Neuron (in vitro differentiated cells): ENCODE data around the gene PTPRN.

Experiments
- H2AFZ ChIP-seq: one replicate; pipeline ENCODE4 v1.6.1; 2013; ENCODE audit warnings: low read depth, mild to moderate bottlenecking, inconsistent platforms, low read length, moderate library complexity
- H3K27me3 ChIP-seq: one replicate; pipeline ENCODE4 v1.6.1; 2013; ENCODE audit warnings: low read length; ENCODE audit not compliant: insufficient read depth
- H3K36me3 ChIP-seq: one replicate; pipeline ENCODE4 v1.6.1; 2013; ENCODE audit warnings: low read length; ENCODE audit not compliant: insufficient read depth
- H3K4me1 ChIP-seq: one replicate; pipeline ENCODE4 v1.6.1; 2013; ENCODE audit warnings: low read length; ENCODE audit not compliant: insufficient read depth
- H3K4me3 ChIP-seq: 2 replicates; pipeline ENCODE4 v1.5.1; 2013; ENCODE audit warnings: mild to moderate bottlenecking, low read length, moderate library complexity
- H3K9me3 ChIP-seq: one replicate; pipeline ENCODE4 v1.6.1; 2013; ENCODE audit warnings: low read length

PTPRN gene

DNA sequence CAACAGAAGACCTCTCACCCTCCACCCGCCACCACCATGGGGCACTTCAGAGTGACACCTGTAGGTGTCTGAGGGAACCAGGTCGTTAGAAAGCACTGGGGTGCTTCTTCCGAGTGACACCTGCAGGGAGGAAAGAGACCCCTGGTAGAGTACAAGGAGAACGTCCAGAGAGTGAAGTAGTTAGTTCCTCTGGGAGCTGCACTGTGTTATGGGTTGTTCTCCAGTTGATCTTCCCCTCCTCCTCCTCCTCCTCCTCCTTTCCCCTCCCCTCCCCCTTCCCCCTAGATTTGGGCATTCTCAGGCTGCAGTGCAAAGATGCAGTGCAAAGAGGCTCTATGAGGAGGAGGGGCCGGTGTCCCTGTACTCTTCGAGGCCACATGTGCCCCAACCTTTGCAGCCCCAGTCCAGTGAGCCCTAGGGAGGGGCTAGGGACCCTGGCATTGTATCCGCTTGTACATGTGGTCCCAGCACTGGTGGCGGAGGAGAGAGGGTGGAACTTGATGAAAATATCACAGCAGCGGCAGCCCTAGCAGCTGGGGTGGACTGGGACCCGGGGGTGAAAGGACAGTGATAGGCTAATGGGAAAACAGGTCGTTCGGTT is 29.2 kb downstream of the PTPRN start:
- Histone ChIP-seq H3K27me3 (no peaks in the 10 kb centered on the region), H3K9me3 (no peaks in the 10 kb centered on the region), H2AFZ (no peak overlapping the region), H3K4me3 (peak overlapping the region; percentile 57), H3K36me3 (peaks cover 17% of the 10 kb centered on the region), H3K4me1 (peaks cover 24% of the 10 kb centered on the region)

DNA sequence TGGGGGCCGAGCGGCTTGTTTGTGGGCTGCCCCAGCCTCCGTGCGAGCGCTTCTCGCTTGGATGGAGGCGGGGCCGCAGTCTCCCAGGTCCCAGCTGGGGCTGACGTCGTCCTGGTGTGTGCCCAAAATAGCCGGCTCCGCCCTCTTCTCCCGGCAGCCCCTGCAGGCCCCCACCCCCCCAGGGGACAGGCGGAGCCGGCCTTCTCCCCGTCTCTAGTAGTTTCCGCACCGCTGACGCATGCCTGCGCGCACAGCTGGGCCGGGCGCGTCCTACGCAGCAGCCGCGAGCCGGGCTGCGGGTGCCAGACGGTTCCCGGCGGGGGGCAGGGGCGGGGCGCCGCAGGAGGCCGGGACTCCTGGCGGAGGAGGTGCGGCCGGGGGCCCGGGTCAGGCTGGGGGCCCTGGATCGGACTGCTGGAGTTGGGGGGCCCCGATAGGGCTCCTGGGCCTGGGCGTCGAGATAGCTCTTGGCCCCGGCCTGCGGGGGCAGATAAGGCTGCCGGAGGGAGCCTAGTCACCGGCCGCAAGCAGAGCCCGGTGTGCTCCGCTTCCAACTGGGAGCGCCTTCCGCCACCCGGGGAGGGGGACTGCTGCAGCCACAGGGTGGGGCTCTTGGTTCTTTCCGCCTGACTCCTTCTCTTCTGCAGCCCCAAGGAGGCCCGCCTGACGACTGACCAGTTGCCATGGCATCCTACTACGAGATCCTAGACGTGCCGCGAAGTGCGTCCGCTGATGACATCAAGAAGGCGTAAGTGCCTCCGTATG is 29.9 kb downstream of the PTPRN start, which contains the start of gene DNAJB2:
TSS of gene DNAJB2 (plus strand) at position 216 of the 765 bp plus-strand sequence. CDS start at position 684, 468 bp downstream.
- Histone ChIP-seq H3K27me3 (peaks cover 1% of the 10 kb centered on the region), H3K4me3 (peak within 1 kb of the TSS; percentile 57), H3K36me3 (peaks cover 10% of the 10 kb centered on the region), H2AFZ (peak within 1 kb of the TSS; percentile 31), H3K9me3 (no peaks in the 10 kb centered on the region), H3K4me1 (peaks cover 27% of the 10 kb centered on the region)

DNA sequence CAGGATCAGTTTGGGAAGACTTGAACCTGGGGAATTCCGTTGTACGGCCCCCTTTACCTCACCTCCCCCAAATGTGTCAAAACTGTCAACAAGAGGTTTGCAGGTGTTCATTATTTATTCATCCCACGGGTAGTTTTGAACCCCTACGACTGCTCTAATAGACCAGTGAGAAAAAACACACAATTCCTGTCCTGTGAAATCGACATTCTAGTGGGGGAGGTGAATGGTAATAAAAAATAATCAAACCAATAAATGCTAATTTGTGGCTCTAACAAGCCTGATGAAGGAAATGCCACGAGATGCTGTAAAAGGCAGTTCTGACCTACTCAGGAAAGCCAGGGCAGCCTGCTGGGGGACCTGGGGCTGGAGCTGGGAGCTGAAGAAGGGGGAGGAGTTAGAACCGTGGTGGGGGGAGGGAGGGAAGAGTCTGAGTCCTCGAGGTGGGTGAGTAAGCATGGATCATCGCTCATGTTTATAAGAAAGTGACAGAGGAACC is 30.5 kb downstream of the PTPRN start:
- H3K27me3 ChIP-seq = peaks cover 5% of the 10 kb centered on the region
- peak overlapping the region; percentile 31 for H2AFZ ChIP-seq
- H3K36me3 ChIP-seq = peaks cover 8% of the 10 kb centered on the region
- H3K4me1 ChIP-seq = peaks cover 30% of the 10 kb centered on the region
- H3K9me3 ChIP-seq = no peaks in the 10 kb centered on the region
- peak overlapping the region; percentile 57 for H3K4me3 ChIP-seq

DNA sequence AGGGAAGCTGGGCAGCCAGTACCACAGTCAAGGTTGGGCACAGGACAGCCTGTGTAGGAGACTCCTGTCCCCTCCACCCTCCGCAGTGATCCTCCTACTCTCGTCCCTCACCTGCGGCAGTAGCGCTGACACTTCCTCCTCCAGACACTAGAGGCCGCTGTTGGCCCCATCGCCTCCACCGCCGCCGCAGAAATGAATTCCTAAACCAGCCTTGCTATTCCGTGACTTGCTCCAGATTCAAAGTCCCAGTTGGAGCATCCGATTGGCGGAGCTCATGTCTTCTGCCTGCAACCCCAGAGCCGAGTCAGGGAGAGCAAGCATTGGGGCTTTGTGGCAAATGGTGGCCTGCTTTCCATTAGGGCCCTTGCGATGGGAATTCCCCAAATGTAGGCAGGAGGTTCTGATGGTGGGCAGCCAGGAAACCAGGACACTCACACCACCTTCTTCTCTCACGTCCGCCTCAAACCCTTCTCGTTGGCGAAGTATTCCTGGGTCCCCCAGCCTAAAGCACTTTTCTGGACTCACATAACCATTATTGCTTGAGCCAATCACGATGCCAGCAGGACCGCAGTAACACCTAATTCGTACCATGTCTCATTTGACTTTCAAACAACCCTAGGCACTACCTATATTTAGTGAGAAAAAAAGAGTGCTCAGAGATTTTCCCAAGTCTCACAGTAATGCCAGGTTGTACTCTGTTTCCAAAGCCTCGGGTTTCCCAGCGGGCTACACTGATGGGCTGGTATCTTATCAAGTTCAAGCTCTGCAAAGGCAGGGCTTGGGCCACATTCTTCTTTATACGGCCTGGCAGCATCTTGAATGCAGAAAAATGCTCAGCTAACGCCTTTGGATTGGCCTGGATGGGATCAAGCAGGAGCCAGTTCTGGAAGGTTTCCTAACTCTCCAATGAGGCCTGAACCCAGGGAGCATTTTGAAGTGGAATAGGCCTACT is 31.2 kb downstream of the PTPRN start:
- Histone ChIP-seq H3K27me3 (peaks cover 5% of the 10 kb centered on the region), H3K4me3 (peak overlapping the region; percentile 57), H3K4me1 (peaks cover 30% of the 10 kb centered on the region), H3K36me3 (peaks cover 1% of the 10 kb centered on the region), H2AFZ (peak overlapping the region; percentile 31), H3K9me3 (no peaks in the 10 kb centered on the region)

- Histone ChIP-seq H2AFZ (no peak overlapping the region), H3K4me3 (no peak overlapping the region), H3K9me3 (no peaks in the 10 kb centered on the region), H3K4me1 (peaks cover 19% of the 10 kb centered on the region), H3K36me3 (no peaks in the 10 kb centered on the region), H3K27me3 (peaks cover 21% of the 10 kb centered on the region)
Observed at GRCh38 chr2:219274361-219274921, 34.8 kb downstream of the PTPRN start.

GRCh38 chr2:219273937-219274336 is 35.3 kb downstream of the PTPRN start:
- no peaks in the 10 kb centered on the region for H3K9me3 ChIP-seq
- H3K4me3 ChIP-seq = no peak overlapping the region
- H3K36me3 ChIP-seq = no peaks in the 10 kb centered on the region
- H3K27me3 ChIP-seq = peaks cover 23% of the 10 kb centered on the region
- H3K4me1 ChIP-seq = peaks cover 19% of the 10 kb centered on the region
- H2AFZ ChIP-seq = no peak overlapping the region

GRCh38 chr2:219272995-219273394 is 36.2 kb downstream of the PTPRN start:
- Histone ChIP-seq H3K36me3 (no peaks in the 10 kb centered on the region), H2AFZ (no peak overlapping the region), H3K4me3 (no peak overlapping the region), H3K9me3 (no peaks in the 10 kb centered on the region), H3K27me3 (peaks cover 23% of the 10 kb centered on the region), H3K4me1 (peaks cover 9% of the 10 kb centered on the region)

- Histone ChIP-seq H3K4me1 (peaks cover 6% of the 10 kb centered on the region), H2AFZ (no peak overlapping the region), H3K27me3 (peaks cover 23% of the 10 kb centered on the region), H3K4me3 (no peak overlapping the region), H3K36me3 (no peaks in the 10 kb centered on the region), H3K9me3 (no peaks in the 10 kb centered on the region)
Observed at GRCh38 chr2:219272356-219272755, 36.8 kb downstream of the PTPRN start.

GRCh38 chr2:219271021-219271420 is 38.2 kb downstream of the PTPRN start:
- Histone ChIP-seq H3K4me1 (peaks cover 6% of the 10 kb centered on the region), H3K4me3 (no peak overlapping the region), H3K27me3 (peaks cover 33% of the 10 kb centered on the region), H2AFZ (no peak overlapping the region), H3K9me3 (no peaks in the 10 kb centered on the region), H3K36me3 (no peaks in the 10 kb centered on the region)

GRCh38 chr2:219270055-219270372 is 39.2 kb downstream of the PTPRN start:
- Histone ChIP-seq H3K27me3 (peaks cover 41% of the 10 kb centered on the region), H3K4me1 (peaks cover 6% of the 10 kb centered on the region), H3K9me3 (no peaks in the 10 kb centered on the region), H3K36me3 (no peaks in the 10 kb centered on the region), H3K4me3 (no peak overlapping the region), H2AFZ (no peak overlapping the region)

DNA sequence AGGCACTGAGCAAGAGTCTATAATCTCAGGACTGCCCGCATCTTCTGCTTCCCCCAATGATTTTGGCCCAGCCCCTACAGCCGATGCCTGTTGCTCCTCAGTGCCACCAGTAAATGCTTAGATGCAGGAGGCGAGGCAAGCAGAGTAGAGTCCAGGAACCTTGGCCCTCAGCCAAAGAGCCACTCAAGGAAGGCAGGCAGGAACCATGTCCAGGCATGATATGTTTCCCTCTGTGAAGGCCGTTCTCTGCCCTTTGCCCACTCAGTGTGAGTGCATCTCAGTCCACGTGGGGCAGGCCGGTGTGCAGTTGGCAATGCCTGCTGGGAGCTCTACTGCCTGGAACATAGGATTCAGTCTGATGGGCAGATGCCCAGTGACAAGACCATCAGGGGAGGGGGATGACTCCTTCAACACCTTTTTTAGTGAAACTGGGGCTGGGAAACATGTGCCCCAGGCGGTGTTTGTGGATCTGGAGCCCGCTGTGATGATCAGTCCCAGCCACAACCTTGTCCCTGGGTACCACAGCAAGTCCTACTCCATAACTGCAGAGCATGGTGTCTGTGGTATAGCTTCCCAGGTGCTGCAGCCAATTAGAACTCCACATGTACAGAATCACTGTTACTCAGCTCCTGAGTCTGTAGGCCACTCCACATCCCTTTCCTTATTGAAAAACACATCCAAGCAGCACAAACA is 39.7 kb downstream of the PTPRN start:
- H3K36me3 ChIP-seq = no peaks in the 10 kb centered on the region
- H2AFZ ChIP-seq = no peak overlapping the region
- no peak overlapping the region for H3K4me3 ChIP-seq
- no peaks in the 10 kb centered on the region for H3K9me3 ChIP-seq
- H3K4me1 ChIP-seq = peaks cover 5% of the 10 kb centered on the region
- peaks cover 45% of the 10 kb centered on the region for H3K27me3 ChIP-seq

GRCh38 chr2:219268294-219268693 is 40.9 kb downstream of the PTPRN start:
- Histone ChIP-seq H2AFZ (no peak overlapping the region), H3K9me3 (no peaks in the 10 kb centered on the region), H3K36me3 (no peaks in the 10 kb centered on the region), H3K4me3 (no peak overlapping the region), H3K27me3 (peaks cover 45% of the 10 kb centered on the region), H3K4me1 (no peaks in the 10 kb centered on the region)
